Loucy (cell line): ENCODE results near the gene PHTF2.

ENCODE experiments used
- H2AFZ ChIP-seq: fragments of 200-600 bp; sonication (generic); 2 replicates; pipeline ENCODE4 v1.6.0; 2016; ENCODE audit warnings: antibody characterized with exemption, mild to moderate bottlenecking, low read length, moderate library complexity
- H3F3A ChIP-seq: fragments of 200-600 bp; 2 replicates; pipeline ENCODE4 v1.6.0; 2016; ENCODE audit warnings: antibody characterized with exemption, low read depth, mild to moderate bottlenecking
- H3K27me3 ChIP-seq: fragments of 200-600 bp; sonication (generic); 2 replicates; pipeline ENCODE4 v1.6.1; 2014; ENCODE audit warnings: low read length, mild to moderate bottlenecking; ENCODE audit not compliant: insufficient read depth, poor library complexity, severe bottlenecking
- H3K36me3 ChIP-seq: fragments of 200-600 bp; sonication (generic); 2 replicates; pipeline ENCODE4 v1.6.1; 2016; ENCODE audit warnings: low read length; ENCODE audit not compliant: insufficient read depth
- H3K4me1 ChIP-seq: fragments of 200-600 bp; sonication (generic); 2 replicates; pipeline ENCODE4 v1.5.1; 2014; ENCODE audit warnings: low read length, mild to moderate bottlenecking; ENCODE audit not compliant: insufficient read depth, poor library complexity, severe bottlenecking
- H3K4me2 ChIP-seq: fragments of 200-600 bp; sonication (generic); 2 replicates; pipeline ENCODE4 v1.6.0; 2014; ENCODE audit warnings: antibody characterized with exemption, low read length, low read depth, mild to moderate bottlenecking; ENCODE audit not compliant: poor library complexity, severe bottlenecking
- H3K4me3 ChIP-seq: fragments of 200-600 bp; sonication (generic); 2 replicates; pipeline ENCODE4 v1.5.1; 2014; ENCODE audit warnings: low read length, mild to moderate bottlenecking, mixed read lengths; ENCODE audit not compliant: poor library complexity, severe bottlenecking
- H3K79me2 ChIP-seq: fragments of 200-600 bp; sonication (generic); 2 replicates; pipeline ENCODE4 v1.6.1; 2014; ENCODE audit warnings: low read length; ENCODE audit not compliant: insufficient read depth
- H3K9ac ChIP-seq: fragments of 200-600 bp; sonication (generic); 2 replicates; pipeline ENCODE4 v1.6.0; 2014; ENCODE audit warnings: mild to moderate bottlenecking, low read depth, low read length, moderate library complexity; ENCODE audit not compliant: poor library complexity, severe bottlenecking
- H3K9me2 ChIP-seq: fragments of 200-600 bp; sonication (generic); replicated peaks from 2 replicates; pipeline ENCODE4 v1.6.1; 2016; ENCODE audit warnings: low read depth, low read length, mixed read lengths
- H3K9me3 ChIP-seq: fragments of 200-600 bp; sonication (generic); 2 replicates; pipeline ENCODE4 v1.6.1; 2014; ENCODE audit warnings: mild to moderate bottlenecking, antibody characterized with exemption, low read length, low read depth; ENCODE audit not compliant: insufficient read depth
- H4K20me1 ChIP-seq: fragments of 200-600 bp; sonication (generic); 2 replicates; pipeline ENCODE4 v1.6.0; 2014; ENCODE audit warnings: antibody characterized with exemption, low read length, mild to moderate bottlenecking; ENCODE audit not compliant: insufficient read depth, poor library complexity, severe bottlenecking
- EZH2phosphoT487 ChIP-seq: fragments of 200-600 bp; IDR thresholded peaks from 2 replicates; pipeline ENCODE4 v1.6.1; 2018; ENCODE audit warnings: antibody characterized with exemption, mild to moderate bottlenecking, moderate library complexity, borderline replicate concordance
- TF ChIP-seq, protein P1 (sequence below): fragments of 200-600 bp; sonication (generic); conservative IDR thresholded peaks from 2 replicates; pipeline ENCODE4 v1.5.1; 2014; ENCODE audit warnings: mild to moderate bottlenecking, antibody characterized with exemption, low read length

Gene PHTF2

DNA sequence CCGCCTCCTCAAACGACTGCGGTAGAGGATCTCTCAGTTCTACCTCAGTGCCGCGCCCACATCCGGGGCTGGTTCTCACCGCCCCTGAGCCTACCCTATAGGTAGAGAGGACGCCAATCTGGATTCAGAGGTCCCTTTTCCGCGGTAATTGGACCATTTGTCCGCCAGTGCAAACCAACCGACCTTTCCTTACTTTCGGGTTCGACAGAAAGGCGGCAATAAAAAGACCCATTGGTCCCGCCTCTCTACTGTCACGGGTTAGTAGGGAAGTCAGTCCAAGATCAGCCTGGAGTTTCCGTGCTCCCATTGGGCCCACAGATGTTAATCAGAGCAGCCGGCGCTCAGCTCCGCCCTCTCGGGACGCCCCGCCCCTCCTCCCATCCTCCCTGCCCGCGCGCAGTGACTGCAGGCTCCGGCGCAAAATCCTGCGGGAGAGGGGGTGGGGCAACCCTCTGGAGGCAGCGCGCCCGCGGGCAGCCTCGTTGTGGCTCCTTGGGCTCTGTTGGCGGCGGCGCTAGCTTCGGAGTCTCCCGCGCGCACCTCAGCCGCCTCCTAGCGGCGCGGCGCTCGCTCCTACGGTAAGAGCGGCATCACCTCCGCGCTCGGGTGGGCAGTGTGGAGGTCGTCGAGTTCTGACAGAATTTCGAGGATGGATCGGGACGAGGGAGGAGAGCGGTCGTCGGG is at the start of gene PHTF2, which contains the start of gene TMEM60:
Gene PHTF2 (plus strand): TSS at position 380 of the 684 bp plus-strand sequence.
Gene TMEM60 (minus strand): TSS at position 41 of the 684 bp plus-strand sequence. CDS start 4,061 bp downstream, outside the sequence.
- Histone ChIP-seq H4K20me1 (peaks cover 44% of the 10 kb centered on the region), H3K27me3 (no peaks in the 10 kb centered on the region), H3K36me3 (no peaks in the 10 kb centered on the region), H3K9ac (peak within 1 kb of the TSS; percentile 88), H3K9me2 (no peaks in the 10 kb centered on the region), H3K4me3 (peak within 1 kb of the TSS; percentile 92), H2AFZ (peak within 1 kb of the TSS; percentile 91), H3K4me2 (peak within 1 kb of the TSS; percentile 91), H3K79me2 (peaks cover 64% of the 10 kb centered on the region), H3K4me1 (peaks cover 45% of the 10 kb centered on the region), H3K9me3 (no peaks in the 10 kb centered on the region), H3F3A (no peaks in the 10 kb centered on the region)
- TF ChIP-seq EZH2phosphoT487, result no peak
- TF ChIP-seq, protein P1, sequence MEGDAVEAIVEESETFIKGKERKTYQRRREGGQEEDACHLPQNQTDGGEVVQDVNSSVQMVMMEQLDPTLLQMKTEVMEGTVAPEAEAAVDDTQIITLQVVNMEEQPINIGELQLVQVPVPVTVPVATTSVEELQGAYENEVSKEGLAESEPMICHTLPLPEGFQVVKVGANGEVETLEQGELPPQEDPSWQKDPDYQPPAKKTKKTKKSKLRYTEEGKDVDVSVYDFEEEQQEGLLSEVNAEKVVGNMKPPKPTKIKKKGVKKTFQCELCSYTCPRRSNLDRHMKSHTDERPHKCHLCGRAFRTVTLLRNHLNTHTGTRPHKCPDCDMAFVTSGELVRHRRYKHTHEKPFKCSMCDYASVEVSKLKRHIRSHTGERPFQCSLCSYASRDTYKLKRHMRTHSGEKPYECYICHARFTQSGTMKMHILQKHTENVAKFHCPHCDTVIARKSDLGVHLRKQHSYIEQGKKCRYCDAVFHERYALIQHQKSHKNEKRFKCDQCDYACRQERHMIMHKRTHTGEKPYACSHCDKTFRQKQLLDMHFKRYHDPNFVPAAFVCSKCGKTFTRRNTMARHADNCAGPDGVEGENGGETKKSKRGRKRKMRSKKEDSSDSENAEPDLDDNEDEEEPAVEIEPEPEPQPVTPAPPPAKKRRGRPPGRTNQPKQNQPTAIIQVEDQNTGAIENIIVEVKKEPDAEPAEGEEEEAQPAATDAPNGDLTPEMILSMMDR, result peak; percentile 58

DNA sequence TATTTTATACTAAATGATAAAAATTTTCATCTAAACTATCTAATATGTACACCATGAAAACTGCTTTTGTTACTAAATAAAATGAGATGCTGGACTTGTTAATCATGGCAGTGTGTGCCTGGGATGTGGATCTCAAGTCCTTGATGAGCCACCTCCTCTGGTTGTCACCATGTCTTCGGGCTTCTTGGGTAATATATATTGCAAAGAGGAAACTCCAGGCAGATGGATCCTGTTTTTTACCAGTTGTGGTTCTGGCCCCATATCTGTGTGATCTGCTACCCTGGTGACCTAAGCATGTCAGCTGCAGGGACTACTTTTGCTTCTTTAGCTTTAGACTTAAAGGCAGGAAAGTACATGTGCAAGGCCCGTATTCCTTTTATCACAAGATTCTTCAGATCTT is 46.6 kb upstream of the PHTF2 start:
- peaks cover 54% of the 10 kb centered on the region for H3K79me2 ChIP-seq
- peak overlapping the region; percentile 49 for H3K4me2 ChIP-seq
- H4K20me1 ChIP-seq, result peaks cover 34% of the 10 kb centered on the region
- H3K4me3 ChIP-seq, result peak overlapping the region; percentile 12
- TF ChIP-seq, protein P1, result no peak
- TF ChIP-seq EZH2phosphoT487, result no peak
- H3K27me3 ChIP-seq, result no peaks in the 10 kb centered on the region
- H3K9ac ChIP-seq, result peak overlapping the region; percentile 20
- H3F3A ChIP-seq, result peaks cover 12% of the 10 kb centered on the region; the same call in 1 of the 2 replicates
- peaks cover 28% of the 10 kb centered on the region; the same call in 1 of the 2 replicates for H3K36me3 ChIP-seq
- peaks cover 20% of the 10 kb centered on the region for H3K4me1 ChIP-seq
- no peaks in the 10 kb centered on the region for H3K9me2 ChIP-seq
- H3K9me3 ChIP-seq, result no peaks in the 10 kb centered on the region
- H2AFZ ChIP-seq, result no peak overlapping the region

DNA sequence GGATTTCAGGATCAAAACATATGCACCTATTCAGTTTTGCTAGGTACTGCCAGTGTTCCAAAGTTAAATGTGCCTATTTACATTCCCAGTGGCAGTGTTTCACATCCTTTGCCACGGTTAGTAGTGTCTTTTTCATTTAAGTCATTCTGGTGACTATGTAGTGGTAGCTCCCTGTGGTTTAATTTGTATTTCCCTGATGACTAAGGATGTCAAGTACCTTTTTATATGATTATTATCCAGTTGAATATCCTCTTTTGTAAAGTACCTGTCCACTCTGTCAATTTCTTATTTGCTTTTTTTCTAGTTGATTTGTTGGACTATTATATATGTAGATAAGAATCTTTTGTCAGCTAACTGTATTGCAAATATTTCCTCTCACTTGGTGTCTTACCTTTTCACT is 45.4 kb upstream of the PHTF2 start:
- H3K4me2 ChIP-seq, result no peak overlapping the region
- no peak for TF ChIP-seq EZH2phosphoT487
- TF ChIP-seq, protein P1, result no peak
- H3K4me3 ChIP-seq, result no peak overlapping the region
- peaks cover 23% of the 10 kb centered on the region; the same call in 1 of the 2 replicates for H3K36me3 ChIP-seq
- peaks cover 39% of the 10 kb centered on the region for H4K20me1 ChIP-seq
- H3K79me2 ChIP-seq, result peaks cover 58% of the 10 kb centered on the region
- no peaks in the 10 kb centered on the region for H3K27me3 ChIP-seq
- peaks cover 20% of the 10 kb centered on the region for H3K4me1 ChIP-seq
- no peak overlapping the region for H3K9ac ChIP-seq
- H3K9me2 ChIP-seq, result no peaks in the 10 kb centered on the region
- H2AFZ ChIP-seq, result no peak overlapping the region
- H3K9me3 ChIP-seq, result no peaks in the 10 kb centered on the region
- peaks cover 12% of the 10 kb centered on the region; the same call in 1 of the 2 replicates for H3F3A ChIP-seq
